HT1080 (cell line): ENCODE measurements around the gene CRB2. TPM values are rescaled to one million over a fixed set of nuclear protein-coding genes. Genes with fewer than 3 reads are reported as not detected.
A peak's percentile ranks its signal among the peaks of the same experiment; 100 is the strongest.

ENCODE experiments used
- DNase-seq: peaks from one replicate; pipeline ENCODE4 v3.0.0-alpha.2; 2015; ENCODE audit warnings: low read depth
- total RNA-seq: library from RNA; depleted of rRNA; stranded (reverse); fragments of >200 nt; shearing (Covaris generic); gene quantifications from 2 replicates; pipeline ENCODE4 v1.2.3, GENCODE V29; 2014

CRB2 gene
- total RNA-seq, 1 experiment from 2014 or later = not detected

GRCh38 chr9:123346826-123347225 is 9.2 kb upstream of the CRB2 start:
- no peak for DNase-seq

DNA sequence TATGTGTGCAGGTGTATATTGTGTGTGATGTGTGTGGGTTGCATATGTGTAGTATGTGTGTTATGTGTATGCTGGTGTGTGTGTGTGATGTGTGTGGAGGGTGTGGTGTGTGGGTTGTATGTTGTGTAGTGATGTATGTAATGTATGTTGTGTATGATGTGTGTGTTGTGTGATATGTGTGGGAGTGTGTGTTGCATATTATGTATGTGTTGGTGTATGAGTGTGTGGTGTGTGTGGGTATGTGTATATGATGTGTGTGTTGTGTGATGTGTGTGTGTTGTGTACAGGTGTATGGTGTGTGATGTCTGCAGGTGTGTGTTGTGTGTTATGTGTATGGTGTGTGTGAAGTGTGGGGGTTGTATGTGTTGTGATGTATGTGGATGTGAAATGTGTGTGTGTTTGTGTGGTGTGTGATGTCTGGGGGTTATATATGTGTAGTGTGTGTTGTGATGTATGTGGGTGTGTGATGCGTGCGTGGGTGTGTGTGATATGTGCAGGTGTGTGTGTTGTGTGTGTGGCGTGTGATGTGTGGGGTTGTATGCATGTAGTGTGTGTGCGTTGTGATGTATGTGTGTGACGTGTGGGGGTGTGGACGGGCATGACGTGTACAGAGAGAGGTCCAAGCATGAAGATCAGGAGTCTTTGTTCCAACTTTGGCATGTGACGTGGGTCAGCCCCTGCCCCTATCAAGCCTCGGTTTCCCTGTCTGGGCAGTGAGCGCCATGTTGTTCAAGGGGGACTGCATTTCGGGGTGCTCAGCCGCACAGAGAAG is 8.5 kb upstream of the CRB2 start:
- DNase-seq = no peak

DNA sequence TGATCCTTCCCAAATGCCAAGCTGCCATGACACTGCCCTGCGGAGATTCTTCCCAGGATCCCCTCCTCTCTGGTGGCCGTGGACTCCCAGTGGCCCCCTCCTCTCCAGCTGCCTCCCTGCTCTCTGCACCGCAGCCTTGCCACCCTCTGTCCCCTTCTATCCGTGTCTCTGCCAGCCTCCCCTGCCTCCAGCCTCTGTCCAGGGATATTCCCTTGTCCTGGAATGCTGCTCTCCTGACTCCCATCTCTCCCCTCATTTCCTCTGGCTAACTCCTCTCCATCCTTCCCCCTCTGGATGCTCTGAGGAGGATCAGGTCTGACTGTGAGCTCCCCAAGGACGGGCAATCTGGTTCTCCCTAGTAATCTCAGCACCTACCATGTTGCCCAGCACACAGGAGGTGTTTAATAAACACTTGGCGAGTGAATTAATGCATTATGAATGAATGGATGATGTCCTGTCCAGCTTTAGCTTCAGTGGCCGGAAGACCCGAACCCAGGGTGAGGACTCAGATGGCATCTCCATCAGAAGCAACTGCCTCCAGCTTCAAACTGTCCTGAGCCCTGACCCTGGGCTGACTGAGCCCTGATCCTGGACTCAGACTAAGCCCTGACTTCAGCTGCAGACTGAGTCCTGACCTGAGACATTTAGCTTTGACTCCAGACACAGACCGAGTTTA is 7.5 kb upstream of the CRB2 start:
- DNase-seq = no peak

DNA sequence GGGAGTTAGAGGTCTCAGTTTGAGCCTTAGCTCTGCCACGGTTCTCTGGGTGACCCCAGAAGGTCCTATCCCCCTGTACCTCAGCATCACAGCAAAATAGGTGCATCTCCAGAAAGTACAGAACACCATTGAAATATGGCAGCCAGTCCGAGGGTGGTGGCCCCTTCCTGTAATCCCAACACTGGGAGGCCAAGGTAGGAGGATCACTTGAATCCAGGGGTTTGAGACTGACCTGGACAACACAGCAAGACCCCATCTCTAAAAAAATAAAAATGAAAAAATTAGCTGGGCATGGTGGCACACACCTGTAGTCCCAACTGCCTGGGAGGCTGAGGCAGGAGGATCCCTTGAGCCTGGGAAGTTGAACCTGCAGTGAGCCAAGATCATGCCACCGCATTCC is 7.0 kb upstream of the CRB2 start:
- no peak for DNase-seq

- DNase-seq = peak; percentile 56
Measured at GRCh38 chr9:123349691-123350480, 6.1 kb upstream of the CRB2 start.

DNA sequence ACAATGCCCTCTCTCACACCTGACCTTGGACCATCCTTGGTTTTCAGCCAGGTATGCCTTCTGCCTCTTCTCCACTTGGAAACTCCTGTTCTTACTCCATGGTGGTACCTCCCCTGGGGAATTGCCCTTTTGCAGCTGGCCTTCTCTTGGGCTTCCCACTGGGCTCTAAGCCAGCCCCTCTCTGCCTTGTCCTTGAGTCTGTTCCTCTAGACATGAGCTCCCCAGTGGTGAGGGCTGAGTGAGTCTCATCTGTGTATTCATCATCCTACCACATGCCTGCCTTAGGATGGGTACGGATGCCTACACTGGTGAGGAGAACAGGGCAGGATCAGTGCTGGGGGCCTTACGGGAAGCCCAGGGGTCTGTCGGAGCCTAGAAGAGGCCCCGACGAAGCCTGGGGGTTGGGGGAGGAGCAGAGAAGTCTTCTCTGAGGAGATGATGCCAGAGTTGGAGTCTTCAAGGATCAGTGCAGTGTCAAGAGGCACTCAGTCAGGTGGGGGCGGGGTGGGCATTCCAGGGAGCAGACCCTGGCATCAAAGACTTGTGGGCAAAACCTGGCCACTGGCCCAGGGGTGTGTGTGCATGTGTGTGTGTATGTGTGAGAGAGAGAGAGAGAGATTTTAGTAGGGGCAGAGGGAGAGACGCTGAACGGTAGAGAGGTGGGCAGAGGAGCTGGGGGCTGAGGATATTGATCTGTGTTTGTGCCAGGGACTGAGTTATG is 5.2 kb upstream of the CRB2 start:
- DNase-seq = no peak

DNA sequence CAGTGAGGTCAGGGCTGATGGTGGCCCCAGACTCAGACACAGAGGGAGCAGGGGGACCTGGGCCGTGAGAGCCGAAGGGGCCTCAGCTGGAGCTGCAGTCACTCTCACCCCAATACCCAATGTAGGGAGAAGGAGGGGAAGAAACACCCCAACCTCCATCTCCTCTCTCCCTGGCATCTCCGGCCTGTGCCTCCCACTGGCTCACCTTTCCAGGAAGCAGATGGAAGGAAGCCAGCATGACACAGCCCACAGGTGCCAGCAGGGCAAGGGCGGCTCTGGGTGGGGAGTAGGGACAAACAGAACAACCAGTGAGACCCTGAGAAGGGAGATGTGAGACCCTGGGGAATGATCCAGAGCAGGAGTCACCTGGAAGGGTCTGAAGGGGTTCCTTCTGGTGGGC is 3.0 kb upstream of the CRB2 start:
- DNase-seq = no peak

DNA sequence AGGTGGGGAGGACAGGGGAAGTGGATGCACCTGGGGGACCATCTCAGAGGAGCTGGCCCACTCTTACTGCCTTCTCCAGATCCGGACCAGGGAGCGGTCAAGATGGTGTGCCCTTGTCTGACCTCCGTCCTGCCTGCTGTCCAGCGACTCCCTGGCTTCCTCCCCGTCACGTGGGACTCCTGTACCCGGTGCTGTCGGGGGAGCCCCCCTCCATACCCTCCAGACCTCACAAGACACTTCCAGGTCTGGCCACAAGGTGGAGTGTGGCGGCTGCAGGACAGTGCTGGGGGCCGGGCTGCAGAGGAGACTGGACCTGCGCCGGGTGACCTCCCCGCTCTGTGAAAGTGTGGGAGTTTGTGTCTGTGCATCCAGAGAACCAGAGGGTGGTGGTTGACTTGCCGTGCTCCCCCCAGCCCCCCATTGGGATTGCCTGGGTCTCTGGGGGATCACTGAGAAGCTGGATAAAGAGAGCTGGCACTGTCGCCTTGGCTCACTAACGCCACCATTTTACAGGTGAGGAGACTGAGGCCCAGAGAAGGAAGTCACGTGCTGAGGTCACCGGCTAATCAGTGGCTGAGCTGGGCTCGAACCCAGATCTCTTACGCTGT is 1.9 kb upstream of the CRB2 start:
- peak; percentile 51 for DNase-seq

- DNase-seq = no peak
Measured at GRCh38 chr9:123354806-123355508, 1.0 kb upstream of the CRB2 start.

GRCh38 chr9:123356851-123357742 is 1.1 kb downstream of the CRB2 start:
- DNase-seq = no peak

- no peak for DNase-seq
Measured at GRCh38 chr9:123357743-123358059, 1.7 kb downstream of the CRB2 start.

- DNase-seq = no peak
Measured at GRCh38 chr9:123358181-123358905, 2.3 kb downstream of the CRB2 start.

- no peak for DNase-seq
Measured at GRCh38 chr9:123359106-123359505, 3.1 kb downstream of the CRB2 start.

DNA sequence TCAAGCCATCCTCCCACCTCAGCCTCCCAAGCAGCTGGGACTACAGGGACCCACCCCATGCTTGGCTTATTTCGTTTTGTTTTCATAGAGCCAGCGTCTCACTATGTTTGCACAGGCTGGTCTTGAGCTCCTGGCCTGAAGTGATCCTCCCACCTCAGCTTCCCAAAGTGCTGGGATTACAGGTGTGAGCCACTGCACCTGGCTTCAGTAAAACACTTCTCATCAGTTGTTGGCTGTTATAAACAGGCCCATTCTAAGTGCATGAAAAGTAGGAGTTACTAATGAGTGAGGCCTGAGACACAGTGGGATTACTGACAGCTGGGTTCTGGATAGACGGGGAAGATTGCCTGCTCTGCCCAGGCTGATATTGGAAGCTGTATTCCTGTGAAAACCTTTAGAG is 3.5 kb downstream of the CRB2 start:
- DNase-seq = no peak

- DNase-seq = peak; percentile 44
Measured at GRCh38 chr9:123360161-123361085, 4.4 kb downstream of the CRB2 start.

GRCh38 chr9:123361086-123361730 is 5.2 kb downstream of the CRB2 start:
- no peak for DNase-seq
